Bronchial epithelial cell (primary cell): ENCODE measurements around the gene CACNB4. TPM values are rescaled to one million over a fixed set of nuclear protein-coding genes. Genes with fewer than 3 reads are reported as not detected.

Source experiments
- DNase-seq: peaks from one replicate; pipeline ENCODE4 v3.0.0-alpha.2; 2010; ENCODE audit warnings: low read depth
- FAIRE-seq: peaks from 2 replicates; lab custom pipeline; 2011; peaks lifted over from hg19 to GRCh38; lab: Jason Lieb, UNC
- H3K27me3 ChIP-seq: 2 replicates; pipeline ENCODE4 v1.5.1; 2011; ENCODE audit warnings: low read length; ENCODE audit not compliant: control insufficient read depth, insufficient read depth
- H3K36me3 ChIP-seq: 2 replicates; pipeline ENCODE4 v1.5.1; 2011; ENCODE audit warnings: low read length; ENCODE audit not compliant: control insufficient read depth, insufficient read depth
- H3K4me3 ChIP-seq: 2 replicates; pipeline ENCODE4 v1.5.1; 2011; ENCODE audit warnings: mild to moderate bottlenecking, low read depth, low read length, control low read depth
- CTCF ChIP-seq: IDR thresholded peaks from 2 replicates; pipeline ENCODE4 v1.5.1; 2011; ENCODE audit warnings: mild to moderate bottlenecking, moderate library complexity, low read length, control low read depth, inconsistent platforms; ENCODE audit not compliant: insufficient read depth, severe bottlenecking
- total RNA-seq: library from RNA; depleted of rRNA; stranded (reverse); fragments of >200 nt; gene quantifications from 2 replicates; pipeline ENCODE4 v1.2.1, GENCODE V29; 2014

CACNB4 gene
- total RNA-seq, 1 donor from 2014 or later, result 0.53 TPM

- H3K36me3 ChIP-seq, result no peaks in the 10 kb centered on the region
- TF ChIP-seq CTCF, result no peak
- peak; percentile 64 for DNase-seq
- no peak for FAIRE-seq
- no peak overlapping the region for H3K4me3 ChIP-seq
- no peaks in the 10 kb centered on the region for H3K27me3 ChIP-seq
These were observed 236.1 kb downstream of the CACNB4 start for GRCh38 chr2:151862700-151863099.

- H3K4me3 ChIP-seq, result no peak overlapping the region
- DNase-seq (no peak), FAIRE-seq (no peak)
- no peaks in the 10 kb centered on the region for H3K36me3 ChIP-seq
- TF ChIP-seq CTCF, result no peak
- H3K27me3 ChIP-seq, result no peaks in the 10 kb centered on the region
These were observed 237.7 kb downstream of the CACNB4 start for GRCh38 chr2:151861174-151861573.

GRCh38 chr2:151860613-151861146 lies 238.2 kb downstream of the CACNB4 start:
- FAIRE-seq, result no peak

GRCh38 chr2:151860210-151860609 lies 238.6 kb downstream of the CACNB4 start:
- peak; percentile 86 for FAIRE-seq

More at GRCh38 chr2:151860613-151861146, 238.2 kb downstream of the CACNB4 start:
- Histone ChIP-seq H3K4me3 (no peak overlapping the region), H3K27me3 (no peaks in the 10 kb centered on the region), H3K36me3 (no peaks in the 10 kb centered on the region)
- no peak for DNase-seq
- no peak for TF ChIP-seq CTCF

GRCh38 chr2:151857650-151858049 lies 241.2 kb downstream of the CACNB4 start:
- TF ChIP-seq CTCF, result no peak
- no peaks in the 10 kb centered on the region for H3K27me3 ChIP-seq
- H3K36me3 ChIP-seq, result no peaks in the 10 kb centered on the region
- DNase-seq, result peak; percentile 91
- H3K4me3 ChIP-seq, result no peak overlapping the region
- FAIRE-seq, result no peak

More at GRCh38 chr2:151860210-151860609, 238.6 kb downstream of the CACNB4 start:
- H3K36me3 ChIP-seq, result no peaks in the 10 kb centered on the region
- peak; percentile 66 for DNase-seq
- no peaks in the 10 kb centered on the region for H3K27me3 ChIP-seq
- H3K4me3 ChIP-seq, result no peak overlapping the region
- TF ChIP-seq CTCF, result no peak

- DNase-seq (no peak), FAIRE-seq (no peak)
- Histone ChIP-seq H3K27me3 (no peaks in the 10 kb centered on the region), H3K4me3 (no peak overlapping the region), H3K36me3 (no peaks in the 10 kb centered on the region)
- no peak for TF ChIP-seq CTCF
These were observed 243.7 kb downstream of the CACNB4 start for GRCh38 chr2:151855111-151855510.
